Measurements from ENCODE around the gene CDC42EP3.

CDC42EP3 gene

DNA sequence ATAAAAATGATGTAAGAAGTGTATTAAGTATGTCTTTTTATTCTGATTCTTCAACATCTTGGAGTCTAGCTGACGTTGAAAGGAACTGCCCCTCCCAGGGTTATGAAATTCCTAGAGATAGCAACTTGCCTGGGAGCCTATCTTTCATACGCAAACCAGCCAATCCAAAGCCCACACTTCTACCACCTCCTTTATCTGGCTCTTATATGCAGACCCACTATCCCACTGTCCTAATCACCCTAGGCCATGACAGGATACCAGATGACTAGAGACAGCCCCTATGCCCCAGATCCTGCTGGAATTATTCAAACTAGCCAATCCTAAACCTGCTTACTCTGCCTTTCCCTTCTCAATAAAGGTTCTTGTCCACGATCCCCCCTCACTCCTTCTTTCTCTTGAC, 11.8 kb upstream of the CDC42EP3 start:
- no peak for DNase-seq

- no peak for DNase-seq
These were observed 11.0 kb upstream of the CDC42EP3 start for GRCh38 chr2:37682473-37682872.

GRCh38 chr2:37681587-37681986, 10.1 kb upstream of the CDC42EP3 start:
- DNase-seq: no peak

DNA sequence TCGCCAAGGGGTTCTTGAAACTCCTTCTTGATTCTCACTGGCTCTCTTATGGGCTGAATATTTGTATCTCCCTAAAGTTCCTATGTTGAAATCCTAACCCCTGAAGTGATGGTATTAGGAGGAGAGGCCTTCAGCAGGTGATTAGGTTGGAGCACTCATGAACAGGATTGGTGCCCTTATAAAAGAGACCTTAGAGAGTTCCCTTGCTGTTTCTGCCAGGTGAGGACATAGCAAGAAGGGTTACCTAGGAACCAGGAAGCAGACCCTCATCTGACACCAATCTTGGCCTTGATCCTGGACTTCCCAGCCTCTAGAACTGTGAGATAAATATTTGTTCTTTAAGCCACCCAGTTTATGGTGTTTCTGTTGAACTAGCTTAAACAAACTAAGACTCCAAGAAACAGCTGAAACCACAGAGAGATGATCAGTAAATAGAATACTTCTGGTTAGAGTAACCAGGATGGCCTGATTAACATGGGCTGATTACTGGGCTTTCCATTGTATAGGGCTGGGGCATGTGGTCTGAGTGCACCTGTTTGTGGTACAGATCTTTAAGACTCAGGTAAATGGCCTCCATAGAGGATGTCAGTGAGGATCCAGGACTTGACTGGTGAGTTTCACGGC, 7.7 kb upstream of the CDC42EP3 start:
- DNase-seq: no peak

DNA sequence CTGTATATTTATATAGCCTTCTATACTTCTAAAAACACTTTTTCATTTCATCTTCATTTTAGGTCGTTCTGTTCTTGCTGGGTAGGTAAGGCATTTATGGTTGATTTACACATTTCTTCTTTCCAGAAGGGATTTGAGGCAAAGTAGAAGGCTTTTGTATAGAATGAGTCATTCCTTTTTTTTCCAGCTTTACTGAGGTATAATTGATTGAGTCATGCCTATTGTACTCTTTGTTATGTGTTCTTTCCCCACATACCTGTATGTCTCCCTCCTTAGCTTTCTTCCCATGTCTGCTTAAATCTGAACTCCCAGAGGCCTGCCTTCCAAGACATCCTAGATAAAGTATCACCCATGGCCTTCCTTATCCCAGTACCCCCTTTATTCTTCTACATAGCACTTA, 4.8 kb upstream of the CDC42EP3 start:
- DNase-seq: no peak

DNA sequence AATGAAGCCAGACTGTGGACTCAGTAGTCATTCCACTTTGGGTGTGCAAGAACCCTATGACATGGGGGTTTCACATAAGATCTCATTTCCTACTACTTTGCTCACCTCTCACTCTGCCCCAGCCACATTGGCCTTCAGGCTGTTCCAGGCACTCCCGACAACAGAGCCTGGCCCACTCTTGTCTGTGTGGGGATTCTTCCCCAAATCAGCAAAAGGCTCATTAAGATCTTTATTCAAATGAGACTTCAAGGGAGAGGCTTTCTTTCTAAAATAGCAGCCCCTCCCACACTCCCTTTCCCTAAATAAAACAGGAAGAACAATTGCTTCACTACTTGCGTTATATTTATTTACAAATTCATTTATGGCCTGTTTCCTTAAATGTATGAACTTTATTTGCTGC, 3.5 kb upstream of the CDC42EP3 start:
- peak; percentile 86 for DNase-seq

DNA sequence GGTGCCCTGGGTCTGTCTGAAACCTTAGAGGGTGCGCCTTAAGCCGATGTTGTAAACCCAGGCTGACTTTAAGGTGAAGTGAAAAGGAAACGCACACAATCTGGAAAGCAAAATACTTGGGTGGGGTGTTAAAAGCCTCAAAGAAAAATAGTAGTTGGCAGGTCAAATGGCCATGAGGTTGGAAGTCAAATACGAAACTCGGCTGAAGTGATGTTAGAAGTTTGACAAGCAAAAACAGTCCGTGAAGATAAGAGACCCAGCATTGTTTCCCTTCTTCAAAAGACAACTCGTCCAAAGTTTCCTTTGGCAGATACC, 1.4 kb upstream of the CDC42EP3 start:
- DNase-seq: no peak

GRCh38 chr2:37672104-37672869, 845 bp upstream of the CDC42EP3 start:
- peak; percentile 67 for DNase-seq

DNA sequence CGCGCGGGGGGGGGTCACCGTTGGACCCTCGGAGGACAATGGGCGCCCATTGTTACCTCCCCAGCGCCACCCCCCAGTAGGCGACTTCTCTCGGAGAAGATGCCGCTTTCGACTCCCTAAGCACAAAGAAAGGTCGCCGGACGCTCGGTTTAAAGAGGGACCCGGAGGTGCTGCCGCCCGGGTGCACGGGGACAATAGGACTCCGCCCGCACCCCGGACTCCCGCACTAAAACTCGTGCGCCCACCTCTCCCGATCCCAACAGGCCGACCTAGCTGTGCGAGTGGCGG, 318 bp upstream of the CDC42EP3 start:
- DNase-seq: no peak

- no peak for DNase-seq
These were observed 949 bp downstream of the CDC42EP3 start for GRCh38 chr2:37670378-37671008.

GRCh38 chr2:37669446-37669845, 2.0 kb downstream of the CDC42EP3 start:
- peak; percentile 37 for DNase-seq

DNA sequence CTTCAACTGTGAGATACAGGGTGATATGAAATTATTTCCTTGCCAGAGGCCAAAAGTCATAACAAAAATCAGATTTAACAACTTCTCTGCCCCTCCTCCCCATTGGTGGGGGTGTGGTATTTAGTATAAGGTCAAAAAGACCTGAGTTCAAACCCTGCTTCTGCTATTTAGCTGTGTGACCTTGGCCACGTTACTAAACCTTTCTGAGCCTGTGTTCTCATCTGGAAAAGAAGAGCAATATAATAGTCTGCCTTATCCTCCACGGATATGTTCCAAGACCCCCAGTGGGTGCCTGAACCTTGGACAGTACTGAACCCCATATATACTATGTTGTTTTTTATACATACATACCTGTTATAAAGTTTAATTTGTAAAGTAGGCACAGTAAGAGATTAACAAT, 3.7 kb downstream of the CDC42EP3 start:
- DNase-seq: no peak

- no peak for DNase-seq
These were observed 4.7 kb downstream of the CDC42EP3 start for GRCh38 chr2:37666772-37667171.

- DNase-seq: peak; percentile 57
These were observed 5.7 kb downstream of the CDC42EP3 start for GRCh38 chr2:37665604-37666362.

GRCh38 chr2:37665043-37665442, 6.4 kb downstream of the CDC42EP3 start:
- DNase-seq: no peak

GRCh38 chr2:37664231-37664643, 7.2 kb downstream of the CDC42EP3 start:
- DNase-seq: peak; percentile 78

DNA sequence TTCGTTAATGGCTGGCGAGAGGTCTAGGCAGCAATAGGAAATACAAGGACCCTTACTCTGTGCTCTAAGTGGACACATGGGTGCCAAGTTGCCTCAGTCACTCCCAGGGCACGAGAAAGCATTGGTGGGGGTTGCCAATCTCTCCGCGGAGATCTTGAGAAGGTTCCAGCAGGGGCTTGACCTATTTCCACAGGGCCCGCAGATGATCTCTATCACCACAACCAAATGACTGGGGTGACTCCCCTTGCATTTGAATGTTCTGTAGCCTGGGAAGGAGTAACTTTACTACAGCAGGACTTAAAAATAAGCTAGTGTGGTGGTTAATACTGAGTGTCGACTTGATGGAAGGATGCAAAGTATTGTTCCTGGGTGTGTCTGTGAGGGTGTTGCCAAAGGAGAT, 8.1 kb downstream of the CDC42EP3 start:
- DNase-seq: no peak

- no peak for DNase-seq
These were observed 11.7 kb downstream of the CDC42EP3 start for GRCh38 chr2:37659723-37660122.

- DNase-seq: no peak
These were observed 12.8 kb downstream of the CDC42EP3 start for GRCh38 chr2:37658682-37659081.

DNA sequence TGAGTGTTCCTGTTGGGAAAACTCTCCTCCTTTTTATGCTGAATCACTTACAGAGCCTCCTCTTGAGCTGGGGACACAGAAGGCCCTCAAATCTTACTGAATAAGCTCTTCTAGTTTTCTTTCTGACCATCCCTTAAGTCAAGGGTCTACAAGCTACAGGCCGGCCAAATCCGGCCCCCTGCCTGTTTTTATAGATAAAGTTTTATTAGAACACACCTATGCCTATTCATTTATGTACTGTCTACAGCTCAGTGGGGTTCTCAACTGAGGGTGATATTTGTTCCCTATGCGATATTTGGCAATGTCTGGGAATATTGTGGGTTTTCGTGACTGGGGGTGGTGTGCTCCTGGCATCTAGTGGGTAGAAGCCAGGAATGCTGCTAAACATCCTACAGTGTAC, 14.0 kb downstream of the CDC42EP3 start:
- no peak for DNase-seq

GRCh38 chr2:37656512-37657423, 14.7 kb downstream of the CDC42EP3 start:
- no peak for DNase-seq

DNA sequence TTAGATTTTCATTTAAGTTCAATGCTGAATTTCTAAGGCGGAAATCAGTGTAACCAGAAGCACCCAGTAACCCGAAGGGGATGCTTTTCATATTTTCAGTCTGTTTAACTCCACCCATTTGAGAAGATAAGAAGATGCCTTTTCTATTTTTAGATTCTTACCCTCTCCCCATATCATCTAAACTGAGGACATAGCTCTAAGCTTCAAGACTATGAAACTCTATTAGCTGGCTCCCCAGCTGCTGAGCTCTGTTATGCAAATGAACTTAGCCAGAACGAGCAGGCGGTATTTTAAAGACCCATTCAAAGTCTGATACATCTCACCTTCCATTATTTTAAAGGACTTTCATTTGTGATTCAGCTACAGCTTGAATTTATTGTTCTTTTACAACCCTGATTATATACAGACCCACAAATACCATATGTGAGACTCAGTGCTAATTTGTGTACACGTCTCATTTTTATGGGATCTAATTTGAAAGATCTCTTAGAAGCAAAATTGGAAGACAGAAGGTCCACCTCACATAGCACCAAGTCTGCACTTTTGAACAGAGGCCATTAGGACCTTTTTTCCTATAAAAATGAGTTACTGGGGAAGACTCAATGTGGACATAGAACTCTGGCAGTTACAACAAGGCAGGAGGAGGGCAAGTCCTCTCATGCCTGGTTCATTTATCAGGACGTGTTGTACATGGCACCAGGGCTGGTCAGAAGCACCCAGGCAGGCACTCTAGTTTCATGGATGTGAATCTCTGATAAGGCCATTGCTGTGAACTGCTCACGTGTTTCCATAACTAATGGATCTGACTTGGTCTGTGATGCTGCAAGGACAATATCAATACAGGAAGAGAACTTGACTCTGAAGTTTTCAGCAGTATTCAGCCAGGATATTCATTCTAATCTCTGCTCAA, 16.3 kb downstream of the CDC42EP3 start:
- DNase-seq: no peak
